ENCODE measurements around the gene CPED1.

CPED1 gene

DNA sequence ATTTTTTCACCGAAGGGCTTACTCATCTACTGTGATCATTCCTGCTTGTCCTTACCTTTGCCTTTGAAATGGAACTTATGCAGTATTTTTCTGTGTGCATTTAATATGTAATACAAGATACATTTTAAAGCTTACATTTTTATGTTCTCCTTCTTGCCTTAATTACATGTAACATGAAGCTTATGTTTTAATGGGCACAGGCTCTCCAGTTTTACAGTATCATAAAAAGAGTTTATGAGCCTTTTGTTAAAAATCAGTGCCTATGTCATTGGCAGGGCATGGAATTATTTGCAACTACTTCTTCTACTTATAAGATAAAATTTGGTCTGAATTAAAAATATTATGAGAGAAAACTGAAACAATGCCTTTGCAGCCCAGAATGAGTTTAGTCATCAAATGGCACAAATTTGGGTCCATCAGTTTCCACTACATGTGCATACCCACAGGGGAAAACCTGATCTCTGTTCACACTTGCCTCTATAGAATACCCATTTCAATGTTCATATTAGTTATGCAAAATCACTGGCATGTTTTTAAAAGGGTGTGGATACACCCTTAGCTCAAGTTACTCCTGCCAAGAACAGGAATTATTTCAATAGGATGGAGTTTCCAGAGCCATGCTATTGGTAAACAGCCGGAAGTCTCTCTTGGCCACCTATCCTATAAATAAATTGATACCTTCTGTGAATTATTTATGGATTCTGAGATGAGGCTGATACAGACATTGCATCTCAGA lies 312.3 kb downstream of the CPED1 start:
- no peak for DNase-seq (ENCODE audit: low read depth, low spot score)
- ChIA-PET CTCF (interaction anchor here (0.7 to 1.5 kb wide), 2 partner anchors 10 to 173 kb away, joined by 3 to 5 read pairs; no protein-coding TSS in a partner anchor), POLR2A (no interaction called here)
- no peak overlapping the region for H3K4me3 ChIP-seq (ENCODE audit: low read depth, low read length)
- TF ChIP-seq, protein P1, sequence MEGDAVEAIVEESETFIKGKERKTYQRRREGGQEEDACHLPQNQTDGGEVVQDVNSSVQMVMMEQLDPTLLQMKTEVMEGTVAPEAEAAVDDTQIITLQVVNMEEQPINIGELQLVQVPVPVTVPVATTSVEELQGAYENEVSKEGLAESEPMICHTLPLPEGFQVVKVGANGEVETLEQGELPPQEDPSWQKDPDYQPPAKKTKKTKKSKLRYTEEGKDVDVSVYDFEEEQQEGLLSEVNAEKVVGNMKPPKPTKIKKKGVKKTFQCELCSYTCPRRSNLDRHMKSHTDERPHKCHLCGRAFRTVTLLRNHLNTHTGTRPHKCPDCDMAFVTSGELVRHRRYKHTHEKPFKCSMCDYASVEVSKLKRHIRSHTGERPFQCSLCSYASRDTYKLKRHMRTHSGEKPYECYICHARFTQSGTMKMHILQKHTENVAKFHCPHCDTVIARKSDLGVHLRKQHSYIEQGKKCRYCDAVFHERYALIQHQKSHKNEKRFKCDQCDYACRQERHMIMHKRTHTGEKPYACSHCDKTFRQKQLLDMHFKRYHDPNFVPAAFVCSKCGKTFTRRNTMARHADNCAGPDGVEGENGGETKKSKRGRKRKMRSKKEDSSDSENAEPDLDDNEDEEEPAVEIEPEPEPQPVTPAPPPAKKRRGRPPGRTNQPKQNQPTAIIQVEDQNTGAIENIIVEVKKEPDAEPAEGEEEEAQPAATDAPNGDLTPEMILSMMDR (IDR thresholded peaks at IDR 0.05; ENCODE audit: insufficient read depth, low read length, missing control alignments): no peak

DNA sequence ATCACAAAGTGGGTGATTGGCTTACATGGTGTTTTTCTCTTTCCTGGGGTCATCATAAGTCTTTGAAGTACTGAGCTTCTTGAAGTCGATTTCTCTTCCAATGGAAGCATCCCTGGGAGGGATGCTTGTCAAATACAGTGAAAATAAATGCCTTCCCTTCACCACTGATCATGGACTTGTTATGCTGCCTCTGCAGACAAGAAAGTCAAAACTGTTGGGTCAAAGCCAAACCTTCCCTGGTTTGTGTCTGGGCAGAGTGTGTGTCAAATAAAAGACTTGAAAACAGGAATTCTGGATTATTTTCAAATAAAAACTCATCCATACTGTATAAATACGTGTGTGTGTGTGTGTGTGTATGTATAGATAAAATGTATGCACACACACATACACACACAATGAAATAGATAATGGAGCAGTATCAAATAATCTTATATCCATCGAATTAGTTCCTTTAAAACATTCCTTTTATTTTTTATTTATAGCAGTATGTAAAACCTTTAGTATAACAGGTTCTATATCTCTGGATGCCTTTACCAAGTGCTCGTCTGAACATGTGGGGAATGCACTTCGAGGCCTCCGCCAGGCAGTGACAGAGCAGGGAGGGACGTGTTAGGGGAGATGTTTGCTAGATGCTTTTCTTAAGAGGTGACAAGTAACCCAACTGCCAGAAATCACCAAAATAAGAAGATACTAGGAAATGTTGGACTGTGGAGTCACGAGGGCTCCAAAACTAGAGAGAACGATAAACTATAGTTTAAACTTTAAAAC lies 313.1 kb downstream of the CPED1 start:
- DNase-seq (ENCODE audit: low read depth, low spot score): no peak
- TF ChIP-seq, protein P1 (IDR thresholded peaks at IDR 0.05; ENCODE audit: insufficient read depth, low read length, missing control alignments): no peak
- no peak overlapping the region for H3K4me3 ChIP-seq (ENCODE audit: low read depth, low read length)
- CTCF ChIA-PET: interaction anchor here (1.5 kb wide), 1 partner anchor 173 kb away, joined by 5 read pairs; no protein-coding TSS in a partner anchor
- POLR2A ChIA-PET: no interaction called here

DNA sequence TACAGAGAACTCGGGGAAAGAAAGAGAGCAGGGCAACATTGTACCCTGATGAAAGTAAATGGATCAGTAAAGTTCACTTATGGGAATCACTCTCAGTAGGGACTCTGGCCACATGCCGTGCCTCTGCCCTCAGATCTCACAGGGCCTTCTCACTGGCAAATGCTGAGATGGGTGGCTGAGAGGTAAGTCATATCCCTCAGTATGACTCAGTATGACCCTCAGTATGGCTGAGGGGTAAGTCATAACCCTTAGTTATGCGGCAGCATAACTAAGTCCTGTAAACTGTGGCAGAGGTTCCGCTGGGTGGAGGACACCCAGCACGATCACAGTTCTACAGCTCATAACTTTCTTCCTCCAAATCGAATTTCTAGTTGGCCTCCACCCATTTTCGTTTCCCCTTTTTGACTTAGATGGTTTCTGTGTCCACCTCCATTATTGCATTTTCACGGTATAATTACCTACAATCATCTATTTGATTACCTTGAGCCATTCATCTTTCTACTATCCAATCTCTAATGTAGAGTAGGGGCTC lies 313.8 kb downstream of the CPED1 start:
- no peak for DNase-seq (ENCODE audit: low read depth, low spot score)
- TF ChIP-seq, protein P1 (IDR thresholded peaks at IDR 0.05; ENCODE audit: insufficient read depth, low read length, missing control alignments): no peak
- ChIA-PET POLR2A (no interaction called here), CTCF (no interaction called here)
- no peak overlapping the region for H3K4me3 ChIP-seq (ENCODE audit: low read depth, low read length)

DNA sequence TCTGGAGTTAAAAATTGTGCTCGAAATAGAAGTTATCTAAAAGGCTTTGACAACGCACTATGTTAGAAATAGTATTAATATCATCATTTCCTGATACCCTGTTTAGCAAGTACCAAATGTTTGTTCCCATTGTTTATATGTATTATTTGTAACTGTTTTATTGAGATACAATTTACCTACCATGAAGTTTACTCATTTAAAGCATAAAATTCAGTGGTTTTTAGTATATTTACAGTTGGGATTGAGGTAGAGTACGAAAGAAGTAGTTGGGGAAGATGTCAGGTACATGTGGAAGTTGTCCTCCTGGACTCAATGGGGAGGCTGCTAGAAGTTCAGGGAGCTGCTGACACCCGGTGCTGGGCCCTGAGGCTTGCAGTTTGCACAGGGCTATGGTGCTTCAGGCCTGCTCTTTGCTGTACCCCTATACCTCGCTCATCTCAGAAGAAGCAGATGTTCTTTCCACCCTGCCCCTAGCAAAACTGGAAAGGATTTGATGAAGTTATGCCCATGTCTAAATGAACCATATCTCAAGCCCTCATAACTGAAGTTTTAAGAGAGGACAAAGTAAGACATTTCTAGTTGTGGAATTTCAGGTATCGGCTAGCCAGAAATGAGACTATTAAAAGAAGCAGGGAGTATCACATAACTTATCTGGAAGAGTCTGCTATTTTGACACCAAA lies 315.1 kb downstream of the CPED1 start:
- no peak overlapping the region for H3K4me3 ChIP-seq (ENCODE audit: low read depth, low read length)
- CTCF ChIA-PET: interaction anchor here (1.8 kb wide), 1 partner anchor 10 kb away, joined by 6 read pairs; no protein-coding TSS in a partner anchor
- TF ChIP-seq, protein P1 (IDR thresholded peaks at IDR 0.05; ENCODE audit: insufficient read depth, low read length, missing control alignments): no peak
- DNase-seq (ENCODE audit: low read depth, low spot score): no peak
- POLR2A ChIA-PET: no interaction called here

DNA sequence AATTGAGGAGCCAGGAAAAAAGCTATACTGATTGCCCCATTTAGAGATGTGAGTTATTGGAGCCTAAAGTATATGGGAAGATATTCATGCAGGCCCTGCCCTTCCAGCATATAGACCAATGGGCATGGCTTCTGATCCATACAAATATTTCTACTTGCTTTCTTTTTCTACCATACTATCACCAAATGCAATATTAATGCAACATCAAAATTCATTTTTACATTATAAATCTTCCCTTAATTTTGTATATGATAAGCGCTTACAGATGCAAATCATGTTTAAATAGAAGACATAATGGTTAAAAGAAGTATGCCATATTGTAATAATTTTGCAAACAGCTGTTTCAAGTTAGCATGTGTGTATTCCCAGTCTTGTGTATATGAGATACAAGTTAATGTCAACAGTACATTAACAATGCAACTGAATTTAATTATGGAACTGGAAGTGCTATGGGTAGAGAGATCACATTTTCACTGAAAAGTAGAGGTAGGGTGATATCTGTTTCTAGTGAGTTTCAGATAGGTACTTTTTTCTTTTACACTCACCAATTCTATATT lies 315.7 kb downstream of the CPED1 start:
- CTCF ChIA-PET: interaction anchor here (1.8 kb wide), 1 partner anchor 10 kb away, joined by 6 read pairs; no protein-coding TSS in a partner anchor
- TF ChIP-seq, protein P1 (IDR thresholded peaks at IDR 0.05; ENCODE audit: insufficient read depth, low read length, missing control alignments): no peak
- H3K4me3 ChIP-seq (ENCODE audit: low read depth, low read length): no peak overlapping the region
- no peak for DNase-seq (ENCODE audit: low read depth, low spot score)
- POLR2A ChIA-PET: no interaction called here

All from AG04449 (cell line).